Loucy (cell line): Measurements from ENCODE around the gene MMP14.

ENCODE experiments used
- CTCF ChIP-seq: fragments of 200-600 bp; sonication (generic); conservative IDR thresholded peaks from 2 replicates; pipeline ENCODE4 v1.5.1; 2014; ENCODE audit warnings: mild to moderate bottlenecking, antibody characterized with exemption, low read length
- EZH2phosphoT487 ChIP-seq: fragments of 200-600 bp; IDR thresholded peaks from 2 replicates; pipeline ENCODE4 v1.6.1; 2018; ENCODE audit warnings: antibody characterized with exemption, mild to moderate bottlenecking, moderate library complexity, borderline replicate concordance

- TF ChIP-seq CTCF = no peak
- TF ChIP-seq EZH2phosphoT487 = no peak
Observed at GRCh38 chr14:22797017-22797917, 39.1 kb upstream of the MMP14 start.
